ENCODE results near the gene HEATR5A. TPM values are rescaled to one million over a fixed set of nuclear protein-coding genes. Genes with fewer than 3 reads are reported as not detected.

The HEATR5A gene
- polyA plus RNA-seq, 2 of the 4 experiments (the other 2 are of a cell fraction) = 29.5 to 49.5 TPM

DNA sequence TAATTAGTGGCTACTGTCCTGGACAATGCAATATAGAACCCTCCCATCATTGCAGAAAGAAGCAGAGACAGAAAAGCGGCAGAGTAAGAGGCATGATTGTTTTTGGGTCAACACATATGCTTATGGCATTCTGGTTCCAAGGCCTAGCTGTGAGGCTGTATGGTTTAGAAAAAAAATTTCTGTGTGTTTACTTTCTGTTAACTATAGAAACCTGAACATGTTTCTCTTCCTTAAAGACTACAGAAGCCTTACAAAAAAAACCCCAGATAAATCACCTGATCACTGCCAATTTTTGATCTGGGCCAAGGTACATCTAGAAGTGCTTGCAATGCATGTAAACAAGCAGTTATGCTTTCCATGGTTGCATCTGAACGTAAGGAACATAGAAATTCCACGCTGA, 112.7 kb downstream of the HEATR5A start:
- Histone ChIP-seq H3K4me3 (no peak overlapping the region), H3K4me1 (no peaks in the 10 kb centered on the region), H3K27ac (no peak overlapping the region), H3K4me2 (no peak overlapping the region), H3K9me3 (no peaks in the 10 kb centered on the region)
- POLR2A ChIA-PET = no interaction called here
- ATAC-seq (no peak), FAIRE-seq (no peak), DNase-seq (ENCODE audit: low read depth in 1 of 2, low spot score in 1 of 2) (no peak)
- 87% methylated on average over 3 of the region's 3 CpGs for WGBS (ENCODE audit: missing lambda C conversion rate)
- TF ChIP-seq CBX2 (IDR thresholded peaks at IDR 0.05; ENCODE audit: borderline replicate concordance, low read depth) (no peak), FOSB (CRISPR knock-in tag; IDR thresholded peaks at IDR 0.05) (no peak), HOXB13 (CRISPR knock-in tag; IDR thresholded peaks at IDR 0.05; ENCODE audit: low read depth) (no peak), ZSCAN20 (CRISPR knock-in tag; IDR thresholded peaks at IDR 0.05) (no peak)
- TF ChIP-seq, protein P1, sequence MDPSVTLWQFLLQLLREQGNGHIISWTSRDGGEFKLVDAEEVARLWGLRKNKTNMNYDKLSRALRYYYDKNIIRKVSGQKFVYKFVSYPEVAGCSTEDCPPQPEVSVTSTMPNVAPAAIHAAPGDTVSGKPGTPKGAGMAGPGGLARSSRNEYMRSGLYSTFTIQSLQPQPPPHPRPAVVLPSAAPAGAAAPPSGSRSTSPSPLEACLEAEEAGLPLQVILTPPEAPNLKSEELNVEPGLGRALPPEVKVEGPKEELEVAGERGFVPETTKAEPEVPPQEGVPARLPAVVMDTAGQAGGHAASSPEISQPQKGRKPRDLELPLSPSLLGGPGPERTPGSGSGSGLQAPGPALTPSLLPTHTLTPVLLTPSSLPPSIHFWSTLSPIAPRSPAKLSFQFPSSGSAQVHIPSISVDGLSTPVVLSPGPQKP (IDR thresholded peaks at IDR 0.05; ENCODE audit: low read depth, low read length) = no peak
- CTCF ChIA-PET = interaction anchor here (0.7 kb wide), 1 partner anchor 123 kb away, joined by 3 read pairs; no protein-coding TSS in a partner anchor

DNA sequence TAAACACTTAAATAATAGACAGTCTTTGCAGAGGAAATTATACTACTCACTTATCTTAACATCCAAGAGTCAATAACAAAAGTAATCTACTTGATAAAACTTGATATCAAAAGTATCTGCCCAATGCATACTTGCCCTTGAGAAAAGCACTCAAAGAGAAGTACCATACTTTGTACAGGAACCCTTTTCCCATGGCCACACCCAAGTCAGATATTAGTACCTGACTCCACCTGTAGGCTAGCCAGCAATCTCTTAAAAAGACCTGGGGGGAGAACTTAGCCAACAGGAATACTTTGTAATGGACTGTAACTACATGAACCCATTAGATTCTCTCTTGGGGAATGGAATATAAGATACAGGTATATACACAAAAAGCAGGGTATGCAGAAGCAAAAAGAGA, 113.2 kb downstream of the HEATR5A start:
- no peak for DNase-seq (ENCODE audit: low read depth in 1 of 2, low spot score in 1 of 2)
- Histone ChIP-seq H3K9me3 (no peaks in the 10 kb centered on the region), H3K27ac (no peak overlapping the region), H3K4me1 (no peaks in the 10 kb centered on the region), H3K4me2 (no peak overlapping the region), H3K4me3 (no peak overlapping the region)
- TF ChIP-seq ZFP36 (IDR thresholded peaks at IDR 0.05; ENCODE audit: borderline replicate concordance, partially characterized antibody) (no peak), JUN (IDR thresholded peaks at IDR 0.05) (no peak), BHLHE40 (IDR thresholded peaks at IDR 0.05; ENCODE audit: low read depth, low read length) (no peak), RFX5 (IDR thresholded peaks at IDR 0.05) (no peak), FOSB (CRISPR knock-in tag; IDR thresholded peaks at IDR 0.05) (no peak), EP300 (IDR thresholded peaks at IDR 0.05) (no peak), CBX8 (IDR thresholded peaks at IDR 0.05) (no peak), NPAS2 (CRISPR knock-in tag; IDR thresholded peaks at IDR 0.05; ENCODE audit: borderline replicate concordance) (no peak), HOXB13 (CRISPR knock-in tag; IDR thresholded peaks at IDR 0.05; ENCODE audit: low read depth) (no peak), JUNB (IDR thresholded peaks at IDR 0.05) (no peak), CHD2 (IDR thresholded peaks at IDR 0.05; ENCODE audit: low read length, partially characterized antibody) (no peak), MYC (IDR thresholded peaks at IDR 0.05; ENCODE audit: borderline replicate concordance, low read length) (no peak), TFCP2L1 (CRISPR knock-in tag; IDR thresholded peaks at IDR 0.05) (no peak)
- TF ChIP-seq, protein P2, sequence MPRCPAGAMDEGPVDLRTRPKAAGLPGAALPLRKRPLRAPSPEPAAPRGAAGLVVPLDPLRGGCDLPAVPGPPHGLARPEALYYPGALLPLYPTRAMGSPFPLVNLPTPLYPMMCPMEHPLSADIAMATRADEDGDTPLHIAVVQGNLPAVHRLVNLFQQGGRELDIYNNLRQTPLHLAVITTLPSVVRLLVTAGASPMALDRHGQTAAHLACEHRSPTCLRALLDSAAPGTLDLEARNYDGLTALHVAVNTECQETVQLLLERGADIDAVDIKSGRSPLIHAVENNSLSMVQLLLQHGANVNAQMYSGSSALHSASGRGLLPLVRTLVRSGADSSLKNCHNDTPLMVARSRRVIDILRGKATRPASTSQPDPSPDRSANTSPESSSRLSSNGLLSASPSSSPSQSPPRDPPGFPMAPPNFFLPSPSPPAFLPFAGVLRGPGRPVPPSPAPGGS (IDR thresholded peaks at IDR 0.05) = no peak
- TF ChIP-seq, protein P1 (IDR thresholded peaks at IDR 0.05; ENCODE audit: low read depth, low read length) = no peak
- TF ChIP-seq, protein P3, sequence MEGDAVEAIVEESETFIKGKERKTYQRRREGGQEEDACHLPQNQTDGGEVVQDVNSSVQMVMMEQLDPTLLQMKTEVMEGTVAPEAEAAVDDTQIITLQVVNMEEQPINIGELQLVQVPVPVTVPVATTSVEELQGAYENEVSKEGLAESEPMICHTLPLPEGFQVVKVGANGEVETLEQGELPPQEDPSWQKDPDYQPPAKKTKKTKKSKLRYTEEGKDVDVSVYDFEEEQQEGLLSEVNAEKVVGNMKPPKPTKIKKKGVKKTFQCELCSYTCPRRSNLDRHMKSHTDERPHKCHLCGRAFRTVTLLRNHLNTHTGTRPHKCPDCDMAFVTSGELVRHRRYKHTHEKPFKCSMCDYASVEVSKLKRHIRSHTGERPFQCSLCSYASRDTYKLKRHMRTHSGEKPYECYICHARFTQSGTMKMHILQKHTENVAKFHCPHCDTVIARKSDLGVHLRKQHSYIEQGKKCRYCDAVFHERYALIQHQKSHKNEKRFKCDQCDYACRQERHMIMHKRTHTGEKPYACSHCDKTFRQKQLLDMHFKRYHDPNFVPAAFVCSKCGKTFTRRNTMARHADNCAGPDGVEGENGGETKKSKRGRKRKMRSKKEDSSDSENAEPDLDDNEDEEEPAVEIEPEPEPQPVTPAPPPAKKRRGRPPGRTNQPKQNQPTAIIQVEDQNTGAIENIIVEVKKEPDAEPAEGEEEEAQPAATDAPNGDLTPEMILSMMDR (IDR thresholded peaks at IDR 0.05) = no peak
- TF ChIP-seq, protein P4, sequence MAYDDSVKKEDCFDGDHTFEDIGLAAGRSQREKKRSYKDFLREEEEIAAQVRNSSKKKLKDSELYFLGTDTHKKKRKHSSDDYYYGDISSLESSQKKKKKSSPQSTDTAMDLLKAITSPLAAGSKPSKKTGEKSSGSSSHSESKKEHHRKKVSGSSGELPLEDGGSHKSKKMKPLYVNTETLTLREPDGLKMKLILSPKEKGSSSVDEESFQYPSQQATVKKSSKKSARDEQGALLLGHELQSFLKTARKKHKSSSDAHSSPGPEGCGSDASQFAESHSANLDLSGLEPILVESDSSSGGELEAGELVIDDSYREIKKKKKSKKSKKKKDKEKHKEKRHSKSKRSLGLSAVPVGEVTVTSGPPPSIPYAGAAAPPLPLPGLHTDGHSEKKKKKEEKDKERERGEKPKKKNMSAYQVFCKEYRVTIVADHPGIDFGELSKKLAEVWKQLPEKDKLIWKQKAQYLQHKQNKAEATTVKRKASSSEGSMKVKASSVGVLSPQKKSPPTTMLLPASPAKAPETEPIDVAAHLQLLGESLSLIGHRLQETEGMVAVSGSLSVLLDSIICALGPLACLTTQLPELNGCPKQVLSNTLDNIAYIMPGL (CRISPR knock-in tag; IDR thresholded peaks at IDR 0.05; ENCODE audit: borderline replicate concordance) = no peak
- TF ChIP-seq, protein P5, sequence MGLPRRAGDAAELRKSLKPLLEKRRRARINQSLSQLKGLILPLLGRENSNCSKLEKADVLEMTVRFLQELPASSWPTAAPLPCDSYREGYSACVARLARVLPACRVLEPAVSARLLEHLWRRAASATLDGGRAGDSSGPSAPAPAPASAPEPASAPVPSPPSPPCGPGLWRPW (IDR thresholded peaks at IDR 0.05) = no peak
- TF ChIP-seq, protein P6, sequence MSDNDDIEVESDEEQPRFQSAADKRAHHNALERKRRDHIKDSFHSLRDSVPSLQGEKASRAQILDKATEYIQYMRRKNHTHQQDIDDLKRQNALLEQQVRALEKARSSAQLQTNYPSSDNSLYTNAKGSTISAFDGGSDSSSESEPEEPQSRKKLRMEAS (IDR thresholded peaks at IDR 0.05) = no peak
- TF ChIP-seq, protein P7, sequence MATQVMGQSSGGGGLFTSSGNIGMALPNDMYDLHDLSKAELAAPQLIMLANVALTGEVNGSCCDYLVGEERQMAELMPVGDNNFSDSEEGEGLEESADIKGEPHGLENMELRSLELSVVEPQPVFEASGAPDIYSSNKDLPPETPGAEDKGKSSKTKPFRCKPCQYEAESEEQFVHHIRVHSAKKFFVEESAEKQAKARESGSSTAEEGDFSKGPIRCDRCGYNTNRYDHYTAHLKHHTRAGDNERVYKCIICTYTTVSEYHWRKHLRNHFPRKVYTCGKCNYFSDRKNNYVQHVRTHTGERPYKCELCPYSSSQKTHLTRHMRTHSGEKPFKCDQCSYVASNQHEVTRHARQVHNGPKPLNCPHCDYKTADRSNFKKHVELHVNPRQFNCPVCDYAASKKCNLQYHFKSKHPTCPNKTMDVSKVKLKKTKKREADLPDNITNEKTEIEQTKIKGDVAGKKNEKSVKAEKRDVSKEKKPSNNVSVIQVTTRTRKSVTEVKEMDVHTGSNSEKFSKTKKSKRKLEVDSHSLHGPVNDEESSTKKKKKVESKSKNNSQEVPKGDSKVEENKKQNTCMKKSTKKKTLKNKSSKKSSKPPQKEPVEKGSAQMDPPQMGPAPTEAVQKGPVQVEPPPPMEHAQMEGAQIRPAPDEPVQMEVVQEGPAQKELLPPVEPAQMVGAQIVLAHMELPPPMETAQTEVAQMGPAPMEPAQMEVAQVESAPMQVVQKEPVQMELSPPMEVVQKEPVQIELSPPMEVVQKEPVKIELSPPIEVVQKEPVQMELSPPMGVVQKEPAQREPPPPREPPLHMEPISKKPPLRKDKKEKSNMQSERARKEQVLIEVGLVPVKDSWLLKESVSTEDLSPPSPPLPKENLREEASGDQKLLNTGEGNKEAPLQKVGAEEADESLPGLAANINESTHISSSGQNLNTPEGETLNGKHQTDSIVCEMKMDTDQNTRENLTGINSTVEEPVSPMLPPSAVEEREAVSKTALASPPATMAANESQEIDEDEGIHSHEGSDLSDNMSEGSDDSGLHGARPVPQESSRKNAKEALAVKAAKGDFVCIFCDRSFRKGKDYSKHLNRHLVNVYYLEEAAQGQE (IDR thresholded peaks at IDR 0.05) = no peak
- no peak for FAIRE-seq
- no peak for ATAC-seq
- ChIA-PET CTCF (no interaction called here), POLR2A (no interaction called here)
